Astrocyte of the cerebellum (primary cell): ENCODE measurements around the gene OR51G2.
A peak's percentile ranks its signal among the peaks of the same experiment; 100 is the strongest.

ENCODE experiments used
- DNase-seq: peaks from one replicate; pipeline ENCODE4 v3.0.0-alpha.2; 2011; ENCODE audit warnings: low read depth
- H3K4me3 ChIP-seq: 2 replicates; pipeline ENCODE4 v1.5.1; 2011; ENCODE audit warnings: mild to moderate bottlenecking, low read depth, low read length, moderate library complexity
- in situ Hi-C: cut with HindIII; loops from 2 replicates; pipeline ENCODE4 v1.10.0; 2017; ENCODE audit warnings: low sequenced_read_pairs
- TF ChIP-seq, protein P1 (sequence below): IDR thresholded peaks from 2 replicates; pipeline ENCODE4 v1.5.1; 2012; ENCODE audit warnings: low read length, low read depth, moderate library complexity, mild to moderate bottlenecking; ENCODE audit errors: missing control alignments

The OR51G2 gene

DNA sequence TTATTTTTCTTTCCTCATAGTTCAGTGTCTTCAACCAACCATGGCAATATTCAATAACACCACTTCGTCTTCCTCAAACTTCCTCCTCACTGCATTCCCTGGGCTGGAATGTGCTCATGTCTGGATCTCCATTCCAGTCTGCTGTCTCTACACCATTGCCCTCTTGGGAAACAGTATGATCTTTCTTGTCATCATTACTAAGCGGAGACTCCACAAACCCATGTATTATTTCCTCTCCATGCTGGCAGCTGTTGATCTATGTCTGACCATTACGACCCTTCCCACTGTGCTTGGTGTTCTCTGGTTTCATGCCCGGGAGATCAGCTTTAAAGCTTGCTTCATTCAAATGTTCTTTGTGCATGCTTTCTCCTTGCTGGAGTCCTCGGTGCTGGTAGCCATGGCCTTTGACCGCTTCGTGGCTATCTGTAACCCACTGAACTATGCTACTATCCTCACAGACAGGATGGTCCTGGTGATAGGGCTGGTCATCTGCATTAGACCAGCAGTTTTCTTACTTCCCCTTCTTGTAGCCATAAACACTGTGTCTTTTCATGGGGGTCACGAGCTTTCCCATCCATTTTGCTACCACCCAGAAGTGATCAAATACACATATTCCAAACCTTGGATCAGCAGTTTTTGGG lies 37.2 kb downstream of the OR51G2 start, which contains the start of gene OR51T1:
Gene OR51T1 (plus strand): TSS at position 41 of the 641 bp plus-strand sequence. CDS start 0 bp downstream, at position 41.
- TF ChIP-seq, protein P1, sequence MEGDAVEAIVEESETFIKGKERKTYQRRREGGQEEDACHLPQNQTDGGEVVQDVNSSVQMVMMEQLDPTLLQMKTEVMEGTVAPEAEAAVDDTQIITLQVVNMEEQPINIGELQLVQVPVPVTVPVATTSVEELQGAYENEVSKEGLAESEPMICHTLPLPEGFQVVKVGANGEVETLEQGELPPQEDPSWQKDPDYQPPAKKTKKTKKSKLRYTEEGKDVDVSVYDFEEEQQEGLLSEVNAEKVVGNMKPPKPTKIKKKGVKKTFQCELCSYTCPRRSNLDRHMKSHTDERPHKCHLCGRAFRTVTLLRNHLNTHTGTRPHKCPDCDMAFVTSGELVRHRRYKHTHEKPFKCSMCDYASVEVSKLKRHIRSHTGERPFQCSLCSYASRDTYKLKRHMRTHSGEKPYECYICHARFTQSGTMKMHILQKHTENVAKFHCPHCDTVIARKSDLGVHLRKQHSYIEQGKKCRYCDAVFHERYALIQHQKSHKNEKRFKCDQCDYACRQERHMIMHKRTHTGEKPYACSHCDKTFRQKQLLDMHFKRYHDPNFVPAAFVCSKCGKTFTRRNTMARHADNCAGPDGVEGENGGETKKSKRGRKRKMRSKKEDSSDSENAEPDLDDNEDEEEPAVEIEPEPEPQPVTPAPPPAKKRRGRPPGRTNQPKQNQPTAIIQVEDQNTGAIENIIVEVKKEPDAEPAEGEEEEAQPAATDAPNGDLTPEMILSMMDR: no peak
- no peak within 1 kb of the TSS for H3K4me3 ChIP-seq
- in situ Hi-C loops: no loop called here
- peak; percentile 56 for DNase-seq

GRCh38 chr11:4881188-4881587 lies 38.0 kb downstream of the OR51G2 start:
- no peak for DNase-seq
- no peak overlapping the region for H3K4me3 ChIP-seq
- in situ Hi-C loops: no loop called here
- TF ChIP-seq, protein P1: no peak

DNA sequence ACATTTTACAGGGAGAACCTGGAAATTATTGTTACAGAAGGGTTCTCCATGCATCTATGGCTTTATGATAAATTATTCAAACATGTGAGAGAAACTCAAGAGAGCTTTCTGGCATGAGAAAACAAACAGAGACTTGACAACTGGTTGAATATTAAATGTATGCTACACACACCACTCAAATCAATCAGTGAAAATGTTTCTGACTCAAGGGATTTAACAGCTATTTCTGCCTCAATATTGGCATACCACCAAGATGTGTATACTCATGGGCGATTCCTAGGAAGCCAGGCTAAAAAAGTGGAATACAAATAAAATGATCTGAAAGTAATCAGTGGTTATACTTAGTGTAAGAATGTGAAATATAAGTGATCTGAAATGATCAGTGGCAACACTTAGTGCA lies 53.3 kb downstream of the OR51G2 start:
- DNase-seq: no peak
- in situ Hi-C loops: no loop called here
- H3K4me3 ChIP-seq: no peak overlapping the region
- TF ChIP-seq, protein P1: no peak

GRCh38 chr11:4863876-4864275 lies 55.3 kb downstream of the OR51G2 start:
- no peak overlapping the region for H3K4me3 ChIP-seq
- DNase-seq: no peak
- TF ChIP-seq, protein P1: no peak
- in situ Hi-C loops: no loop called here
